IMR-90 (cell line): ENCODE data around the gene PIAS4.

Experiments
- CTCF ChIP-seq: conservative IDR thresholded peaks from 2 replicates; pipeline ENCODE4 v1.5.1; 2012; ENCODE audit warnings: mild to moderate bottlenecking, low read depth, low read length, improper control_type of control experiment
- POLR2A ChIP-seq: IDR thresholded peaks from 2 replicates; pipeline ENCODE4 v1.6.1; 2012; ENCODE audit warnings: mild to moderate bottlenecking, low read depth, low read length
- USF2 ChIP-seq: fragments of 150-350 bp; IDR thresholded peaks from 2 replicates; pipeline ENCODE4 v1.6.1; 2017; ENCODE audit warnings: mild to moderate bottlenecking, antibody characterized with exemption, low read length, low read depth

DNA sequence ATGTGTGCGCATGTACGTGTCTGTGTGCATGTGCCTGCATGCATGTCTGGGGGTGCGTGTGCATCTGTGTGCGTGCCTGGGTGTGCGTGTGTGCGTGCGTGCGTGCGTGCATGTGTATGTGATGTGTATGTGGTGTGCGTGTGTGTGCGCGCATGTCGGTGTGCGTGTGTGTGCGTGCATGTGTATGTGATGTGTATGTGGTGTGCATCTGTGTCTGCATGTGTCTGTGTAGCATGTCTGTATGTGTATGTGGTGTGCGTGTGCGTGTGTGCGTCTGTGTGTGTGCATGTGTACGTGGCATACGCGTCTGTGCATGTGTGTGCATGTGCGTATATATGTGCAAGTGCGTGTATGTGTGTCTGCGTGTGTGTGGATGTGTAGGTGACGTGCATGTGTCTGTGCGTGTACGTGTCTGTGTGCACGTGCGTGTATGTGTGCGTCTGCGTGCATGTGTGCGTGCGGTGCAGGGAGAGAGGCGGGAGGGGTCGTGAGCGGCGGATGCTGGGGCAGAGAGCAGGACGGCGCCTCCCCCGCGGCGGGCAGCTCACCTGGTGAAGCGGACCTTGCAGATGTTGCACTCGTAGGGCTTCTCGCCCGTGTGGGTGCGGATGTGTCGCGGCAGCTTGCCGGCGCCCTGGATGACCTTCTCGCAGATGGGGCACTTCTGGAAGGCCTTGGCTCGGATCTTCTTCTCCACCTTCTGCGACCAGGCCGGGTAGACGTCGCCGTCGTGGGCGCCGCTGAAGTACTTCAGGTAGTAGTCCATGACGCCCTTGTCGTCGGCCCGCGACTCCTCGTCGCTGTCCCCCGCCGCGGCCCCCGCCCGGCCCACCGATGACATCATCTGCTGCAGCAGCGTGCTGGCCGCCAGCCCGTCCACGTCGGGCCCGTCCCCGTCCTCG lies 46.1 kb downstream of the PIAS4 start:
- TF ChIP-seq CTCF (no peak), USF2 (no peak), POLR2A (no peak)
